Measurements from ENCODE around the gene HLA-B.

The HLA-B gene

DNA sequence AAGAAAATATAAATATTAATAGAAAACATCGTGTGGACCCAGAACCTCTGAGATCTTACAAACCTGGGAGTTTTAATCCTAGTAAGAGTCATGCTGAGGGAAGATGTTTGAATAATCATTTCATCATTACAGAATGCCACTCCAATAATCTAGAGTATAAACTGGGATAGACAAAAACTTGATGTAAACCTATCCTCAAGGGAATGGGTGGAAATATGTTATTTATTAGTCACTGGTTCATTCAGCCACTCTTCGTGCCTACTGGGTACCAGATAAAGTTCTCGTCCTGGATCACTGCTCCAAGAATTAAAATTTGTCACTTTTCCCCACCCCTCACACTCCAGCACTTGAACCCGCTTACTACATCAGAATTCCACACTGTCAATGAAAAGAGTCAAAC is 7.7 kb downstream of the HLA-B start:
- DNase-seq (ENCODE audit: low read depth), result peak; percentile 5
- TF ChIP-seq, protein P1, sequence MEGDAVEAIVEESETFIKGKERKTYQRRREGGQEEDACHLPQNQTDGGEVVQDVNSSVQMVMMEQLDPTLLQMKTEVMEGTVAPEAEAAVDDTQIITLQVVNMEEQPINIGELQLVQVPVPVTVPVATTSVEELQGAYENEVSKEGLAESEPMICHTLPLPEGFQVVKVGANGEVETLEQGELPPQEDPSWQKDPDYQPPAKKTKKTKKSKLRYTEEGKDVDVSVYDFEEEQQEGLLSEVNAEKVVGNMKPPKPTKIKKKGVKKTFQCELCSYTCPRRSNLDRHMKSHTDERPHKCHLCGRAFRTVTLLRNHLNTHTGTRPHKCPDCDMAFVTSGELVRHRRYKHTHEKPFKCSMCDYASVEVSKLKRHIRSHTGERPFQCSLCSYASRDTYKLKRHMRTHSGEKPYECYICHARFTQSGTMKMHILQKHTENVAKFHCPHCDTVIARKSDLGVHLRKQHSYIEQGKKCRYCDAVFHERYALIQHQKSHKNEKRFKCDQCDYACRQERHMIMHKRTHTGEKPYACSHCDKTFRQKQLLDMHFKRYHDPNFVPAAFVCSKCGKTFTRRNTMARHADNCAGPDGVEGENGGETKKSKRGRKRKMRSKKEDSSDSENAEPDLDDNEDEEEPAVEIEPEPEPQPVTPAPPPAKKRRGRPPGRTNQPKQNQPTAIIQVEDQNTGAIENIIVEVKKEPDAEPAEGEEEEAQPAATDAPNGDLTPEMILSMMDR (conservative IDR thresholded peaks at IDR 0.05; ENCODE audit: control insufficient read depth, insufficient read depth, low read depth, low read length), result no peak
- no peak overlapping the region for H3K4me3 ChIP-seq (ENCODE audit: control insufficient read depth, low read depth, low read length)

DNA sequence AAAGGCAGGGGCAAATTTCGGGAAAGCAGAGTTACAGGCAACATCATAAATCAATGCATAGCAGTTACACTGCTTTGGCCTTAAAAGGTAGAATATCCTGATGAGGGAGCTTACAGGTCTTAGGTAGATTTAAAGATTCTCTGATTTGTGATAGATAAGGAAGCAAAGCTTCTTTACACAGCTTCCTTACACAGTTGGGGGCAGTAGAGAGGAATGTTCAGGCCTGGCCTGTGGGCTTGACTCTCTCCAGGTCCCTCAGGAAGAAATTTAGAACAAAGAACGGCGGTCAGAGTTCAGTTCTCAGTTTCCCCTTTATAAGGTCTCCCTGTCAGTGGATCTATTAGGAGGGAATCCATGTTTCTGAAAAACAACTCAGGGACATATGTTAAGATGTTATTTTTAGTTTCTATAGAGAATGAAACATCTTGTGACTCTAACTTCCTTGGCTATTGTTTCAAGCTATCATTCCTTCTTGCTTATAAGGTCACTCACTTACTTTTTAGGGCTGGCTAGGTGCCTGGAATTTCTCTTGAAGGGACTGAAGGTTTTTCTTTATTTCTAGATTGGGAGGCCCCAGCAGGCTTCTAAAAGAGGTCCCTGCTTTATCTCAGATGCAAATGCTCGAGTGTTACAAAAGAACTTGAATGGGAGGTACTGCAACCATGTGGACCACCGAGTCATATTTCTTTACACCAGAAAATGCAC is 11.8 kb downstream of the HLA-B start:
- DNase-seq (ENCODE audit: low read depth), result no peak
- TF ChIP-seq, protein P1 (conservative IDR thresholded peaks at IDR 0.05; ENCODE audit: control insufficient read depth, insufficient read depth, low read depth, low read length), result no peak
- H3K4me3 ChIP-seq (ENCODE audit: control insufficient read depth, low read depth, low read length), result no peak overlapping the region

DNA sequence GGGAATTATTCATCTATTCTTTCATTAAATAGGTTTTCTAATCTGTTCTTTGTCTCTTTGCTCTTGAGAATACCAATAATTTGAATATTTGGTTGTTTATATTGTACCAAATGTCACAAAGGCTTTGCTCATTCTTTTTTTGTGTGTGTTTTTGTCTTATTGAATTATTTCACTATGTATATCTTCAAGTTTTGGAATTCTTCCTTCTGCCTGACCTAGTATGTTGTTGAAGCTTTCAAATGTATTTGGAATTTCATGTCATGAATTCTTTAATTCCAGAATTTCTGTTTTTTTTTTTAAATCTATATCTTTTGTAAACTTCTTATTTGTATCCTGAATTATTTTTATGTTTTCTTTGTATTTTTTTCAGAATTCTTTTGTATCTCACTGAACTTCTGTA is 16.8 kb downstream of the HLA-B start:
- TF ChIP-seq, protein P1 (conservative IDR thresholded peaks at IDR 0.05; ENCODE audit: control insufficient read depth, insufficient read depth, low read depth, low read length), result no peak
- DNase-seq (ENCODE audit: low read depth), result no peak
- H3K4me3 ChIP-seq (ENCODE audit: control insufficient read depth, low read depth, low read length), result no peak overlapping the region

DNA sequence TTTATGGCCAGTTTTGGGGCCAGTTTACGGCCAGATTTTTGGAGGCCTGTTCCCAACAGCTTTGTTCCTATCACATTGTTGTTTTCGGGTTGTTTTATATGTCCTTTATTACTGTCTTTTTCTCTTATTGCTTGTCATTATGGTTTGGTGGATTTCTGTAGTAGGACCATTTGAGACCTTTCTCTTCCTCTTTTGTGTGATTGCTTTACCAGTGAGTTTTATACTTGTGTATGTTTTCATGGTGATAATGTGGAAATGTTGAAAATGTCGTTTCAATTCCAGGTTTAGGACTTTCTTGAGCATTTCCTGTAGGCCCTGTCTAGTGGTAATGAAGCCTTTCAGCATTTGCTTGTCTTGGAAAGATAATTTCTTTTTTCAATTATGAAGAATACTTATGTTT is 17.8 kb downstream of the HLA-B start:
- DNase-seq (ENCODE audit: low read depth), result no peak
- TF ChIP-seq, protein P1 (conservative IDR thresholded peaks at IDR 0.05; ENCODE audit: control insufficient read depth, insufficient read depth, low read depth, low read length), result no peak
- H3K4me3 ChIP-seq (ENCODE audit: control insufficient read depth, low read depth, low read length), result no peak overlapping the region

DNA sequence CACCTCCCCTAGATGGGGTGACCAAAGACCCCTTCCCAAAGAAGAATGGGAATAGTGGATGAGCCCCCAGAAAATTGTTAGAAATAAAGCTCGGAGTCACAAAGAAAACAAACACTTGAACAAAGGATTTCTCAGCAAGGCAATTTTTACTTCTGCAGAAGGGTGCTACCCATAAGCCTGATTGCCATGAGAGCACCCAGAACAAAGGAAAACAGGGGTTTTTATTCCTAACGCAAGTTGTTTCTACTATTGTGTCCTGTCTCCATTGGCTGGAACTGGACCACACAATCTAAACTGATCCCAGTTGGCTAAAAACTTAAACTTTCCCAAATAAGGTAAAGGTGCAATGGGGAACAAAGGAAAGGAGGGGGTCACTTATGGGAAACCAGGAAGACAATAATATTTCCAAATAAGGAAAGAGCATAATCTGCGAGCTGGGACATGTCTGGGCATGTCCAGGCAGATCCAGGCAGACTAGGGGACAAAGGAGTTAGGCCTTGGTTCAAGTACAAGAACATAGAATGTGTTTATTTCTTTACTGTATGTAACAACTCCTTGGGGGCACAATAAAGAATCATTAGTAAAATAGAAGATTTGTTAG is 20.0 kb downstream of the HLA-B start:
- no peak overlapping the region for H3K4me3 ChIP-seq (ENCODE audit: control insufficient read depth, low read depth, low read length)
- DNase-seq (ENCODE audit: low read depth), result peak; percentile 10
- TF ChIP-seq, protein P1 (conservative IDR thresholded peaks at IDR 0.05; ENCODE audit: control insufficient read depth, insufficient read depth, low read depth, low read length), result no peak

DNA sequence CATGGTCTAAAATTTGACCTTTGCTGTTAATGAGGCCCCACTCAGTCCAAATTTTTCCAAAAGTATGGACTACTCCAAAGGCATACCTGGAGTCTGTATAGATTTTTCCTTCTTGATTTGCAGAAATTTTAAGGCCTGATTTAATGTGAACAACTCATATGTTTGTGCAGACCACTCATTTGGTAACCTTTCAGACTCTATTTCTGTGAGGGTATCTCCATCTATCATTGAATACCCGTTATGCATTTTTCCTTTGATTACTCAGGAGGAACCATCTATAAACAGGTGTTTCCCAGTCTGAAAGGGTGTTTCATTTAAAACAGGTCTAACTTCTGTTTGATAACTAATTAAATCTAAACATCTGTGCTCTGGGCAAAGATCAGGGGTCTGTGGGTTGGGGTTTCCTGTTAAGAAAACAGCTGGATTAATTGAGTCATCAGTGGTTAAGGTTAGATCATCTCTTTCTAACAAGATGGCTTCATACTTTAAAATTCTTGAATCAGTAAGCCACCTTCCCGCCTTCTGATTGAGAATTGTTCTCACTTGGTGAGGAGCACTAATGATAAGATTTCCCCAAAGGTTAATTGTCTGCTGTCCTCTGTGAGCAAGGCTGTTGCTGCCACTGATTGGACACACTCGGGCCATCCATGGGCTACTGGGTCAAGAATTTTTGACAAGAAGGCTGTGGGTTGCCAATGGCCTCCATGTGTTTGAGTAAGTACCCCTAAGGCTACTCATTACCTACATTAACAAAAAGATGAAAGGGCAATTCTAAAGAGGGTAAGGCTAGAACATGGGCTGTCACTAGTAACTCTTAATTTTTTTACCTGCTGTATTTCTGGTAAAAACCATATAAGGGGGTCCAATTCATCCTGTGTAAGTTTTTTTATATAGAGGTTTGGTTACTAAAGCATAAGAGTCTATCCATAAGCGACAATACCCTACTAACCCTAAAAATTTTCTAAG is 24.1 kb downstream of the HLA-B start:
- TF ChIP-seq, protein P1 (conservative IDR thresholded peaks at IDR 0.05; ENCODE audit: control insufficient read depth, insufficient read depth, low read depth, low read length), result no peak
- DNase-seq (ENCODE audit: low read depth), result no peak
- H3K4me3 ChIP-seq (ENCODE audit: control insufficient read depth, low read depth, low read length), result no peak overlapping the region
